Glomerular visceral epithelial cell (primary cell): Measurements from ENCODE around the gene ARHGEF3.
"Not testable (repeated sequence)": the region's sequence is repeated elsewhere in the genome, so short reads cannot be mapped to it uniquely, and the experiment has no call there.

Experiments used
- DNase-seq: peaks from one replicate; pipeline ENCODE4 v3.0.0-alpha.2; 2016; ENCODE audit errors: extremely low spot score

Gene ARHGEF3

DNA sequence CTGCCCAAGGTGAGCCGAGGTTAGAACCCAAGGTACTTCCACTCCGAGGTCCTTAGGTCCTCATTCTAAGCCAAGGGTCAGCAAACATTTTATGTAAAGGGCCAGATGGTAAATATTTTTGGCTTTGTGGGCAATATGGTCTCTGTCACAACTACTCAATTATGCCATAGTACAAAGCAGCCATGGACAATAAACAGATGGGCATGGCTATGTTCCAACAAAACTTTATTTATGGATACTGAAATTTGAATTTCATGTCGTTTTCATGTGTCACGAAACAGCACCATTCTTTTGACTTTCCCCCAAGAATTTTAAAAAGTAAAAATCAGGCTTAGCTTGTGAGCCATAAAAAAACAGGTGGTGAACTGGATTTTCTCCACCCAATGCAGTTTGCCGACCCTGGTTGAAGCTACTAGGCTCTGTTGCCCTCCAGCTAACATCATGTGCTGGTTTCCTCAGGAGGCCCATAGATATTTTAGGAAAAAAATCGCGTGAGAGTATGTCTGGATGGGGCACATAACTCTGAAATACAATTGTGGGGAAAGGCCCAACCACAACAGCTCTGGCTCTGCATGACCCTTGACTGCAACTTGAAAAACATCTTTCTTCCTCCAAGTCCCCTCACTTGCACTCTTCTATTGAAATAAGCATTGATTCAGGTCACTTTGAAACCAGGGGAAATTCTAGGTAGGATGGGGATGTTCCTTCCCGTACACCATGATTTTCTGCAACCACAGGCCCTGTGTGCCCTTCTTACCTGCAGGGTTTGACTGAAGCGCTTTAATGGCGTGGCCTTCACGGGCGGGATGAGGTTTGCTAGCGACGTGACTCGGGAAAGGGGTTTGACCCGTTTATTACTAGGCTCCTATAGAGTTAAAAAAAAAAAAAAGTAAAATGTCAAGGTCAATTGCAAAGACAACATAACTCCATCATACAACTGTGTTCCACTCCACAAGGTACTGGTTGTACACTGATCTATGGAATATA lies 28.5 kb downstream of the ARHGEF3 start:
- no peak for DNase-seq

DNA sequence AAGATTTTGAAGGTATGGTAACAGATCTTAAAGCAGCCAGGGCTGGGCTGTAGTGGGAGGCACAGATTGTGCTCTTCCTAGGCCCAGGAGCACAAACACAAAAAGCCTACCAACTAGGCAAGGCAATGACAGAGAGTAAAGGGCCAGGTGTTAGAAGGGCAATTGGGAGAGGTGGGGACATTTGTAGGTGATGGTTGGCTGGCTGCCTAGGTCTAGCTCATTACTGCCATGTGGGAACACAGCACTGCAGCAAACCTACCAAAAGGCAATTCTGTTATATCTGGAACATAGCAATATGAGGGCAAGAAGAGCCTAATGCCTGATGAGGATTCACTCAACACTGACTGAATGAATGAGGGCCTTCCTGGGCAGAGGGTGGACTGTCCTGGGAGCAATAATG lies 30.4 kb downstream of the ARHGEF3 start:
- DNase-seq: no peak

DNA sequence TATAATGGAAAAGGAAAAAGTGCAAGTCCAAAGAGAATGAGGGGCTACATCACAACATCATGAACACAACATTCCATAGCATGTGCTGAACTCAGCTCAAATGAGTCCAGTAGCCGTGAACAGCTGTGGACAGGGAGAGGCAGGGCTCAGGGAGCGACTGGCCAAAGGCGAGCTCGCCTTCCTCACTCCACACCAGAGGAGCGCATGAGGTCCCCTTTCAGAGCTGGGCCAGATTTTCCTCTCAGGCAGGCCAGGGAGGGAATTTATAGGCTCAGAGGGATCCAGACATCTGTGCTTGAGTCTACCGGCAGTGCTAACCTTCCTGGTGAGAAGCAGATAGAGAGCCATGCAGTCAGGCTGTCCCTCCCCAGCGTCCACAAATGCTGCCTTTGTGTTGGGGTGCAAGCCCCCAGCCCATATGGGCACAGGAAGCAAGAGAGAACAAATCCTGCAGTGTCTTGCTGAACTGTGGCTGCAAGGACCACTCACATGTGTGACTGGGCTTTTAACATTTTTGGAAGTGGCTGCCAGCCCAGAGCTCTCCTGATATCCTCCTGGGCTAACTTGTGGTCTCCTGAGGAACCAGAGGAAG lies 32.5 kb downstream of the ARHGEF3 start:
- DNase-seq: no peak

DNA sequence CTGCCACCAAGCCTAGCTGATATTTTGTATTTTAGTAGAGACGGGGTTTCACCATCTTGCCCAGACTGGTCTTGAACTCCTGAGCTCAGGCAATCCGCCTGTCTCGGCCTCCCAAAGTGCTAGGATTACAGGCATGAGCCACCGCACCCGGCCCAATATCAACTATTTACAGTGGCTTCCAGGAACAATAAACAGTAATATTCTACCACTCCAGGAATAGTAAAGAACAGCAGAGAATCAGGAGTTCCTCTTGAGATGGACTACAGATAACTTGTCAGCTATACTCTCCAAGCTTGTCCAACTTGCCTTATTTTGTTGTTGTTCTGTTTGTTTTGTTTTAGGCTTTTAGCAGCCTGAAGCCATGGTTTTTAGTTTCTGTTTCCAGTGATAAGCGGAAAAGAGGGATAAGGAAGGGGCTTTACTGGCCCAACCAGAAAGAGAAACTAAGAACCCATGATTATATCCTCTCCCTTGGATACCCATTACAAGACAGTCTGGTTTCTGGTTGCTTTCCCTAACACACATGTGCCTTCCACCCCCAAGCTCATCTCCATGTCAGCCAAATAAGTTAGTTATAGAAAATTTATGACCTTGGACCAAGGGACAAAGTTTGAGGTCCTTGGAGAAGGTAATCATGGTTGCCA lies 36.7 kb downstream of the ARHGEF3 start:
- no peak for DNase-seq

DNA sequence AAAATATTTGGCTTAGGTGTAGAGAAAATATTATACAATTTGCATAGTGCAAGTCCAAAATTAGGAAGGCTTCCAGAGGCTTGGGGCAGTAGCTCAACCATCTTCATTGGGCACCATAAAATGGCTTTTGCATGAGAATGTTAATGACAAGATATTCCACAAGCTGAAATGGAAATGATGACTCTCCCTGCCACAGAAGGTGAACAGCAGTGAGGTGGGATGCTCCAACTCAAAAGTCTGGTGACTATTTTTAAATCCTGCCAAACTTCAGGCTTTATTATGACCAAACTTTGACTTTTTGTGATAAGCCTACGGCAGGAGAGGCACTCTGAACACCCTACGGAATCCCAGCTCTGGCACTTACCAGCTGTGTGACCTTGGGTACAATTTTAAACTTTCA lies 37.6 kb downstream of the ARHGEF3 start:
- DNase-seq: no peak

DNA sequence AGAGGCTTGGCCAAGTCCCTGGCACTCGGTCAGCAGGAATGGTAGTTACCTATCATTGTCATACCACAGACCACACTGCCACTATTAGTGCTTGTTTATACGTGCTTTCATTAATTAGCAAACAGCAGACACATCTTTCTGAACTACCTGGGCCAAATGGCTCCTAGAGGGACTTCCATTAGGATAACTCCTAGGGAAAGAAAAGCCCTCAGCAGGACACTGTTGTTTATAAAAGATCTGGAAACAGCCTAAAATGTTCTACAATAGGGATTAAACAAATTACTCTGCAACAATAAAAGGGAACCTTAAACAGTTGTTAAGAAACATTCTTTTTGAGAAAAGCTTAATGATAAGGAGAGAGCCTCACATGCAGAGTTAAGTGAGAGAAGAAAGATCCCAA lies 38.5 kb downstream of the ARHGEF3 start:
- DNase-seq: no peak

DNA sequence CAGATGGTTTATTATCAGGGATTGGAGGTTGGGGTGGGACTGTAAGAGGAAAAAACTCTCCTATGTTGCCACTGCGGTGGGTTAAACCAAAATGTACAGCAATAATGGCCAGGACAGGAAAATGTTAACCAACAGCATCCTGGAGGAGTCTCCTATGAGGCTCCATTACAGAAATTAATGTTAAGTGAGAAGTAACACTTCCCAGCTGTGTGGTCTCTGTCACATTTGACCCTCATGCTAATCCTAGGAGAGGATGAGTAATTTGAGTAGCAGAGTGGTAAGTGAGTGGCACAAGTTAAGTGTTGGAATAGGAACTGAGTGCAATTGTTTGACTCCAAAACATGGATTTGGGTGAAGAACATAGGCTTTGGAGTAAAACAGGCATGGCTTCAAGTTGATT lies 39.0 kb downstream of the ARHGEF3 start:
- DNase-seq: no peak

DNA sequence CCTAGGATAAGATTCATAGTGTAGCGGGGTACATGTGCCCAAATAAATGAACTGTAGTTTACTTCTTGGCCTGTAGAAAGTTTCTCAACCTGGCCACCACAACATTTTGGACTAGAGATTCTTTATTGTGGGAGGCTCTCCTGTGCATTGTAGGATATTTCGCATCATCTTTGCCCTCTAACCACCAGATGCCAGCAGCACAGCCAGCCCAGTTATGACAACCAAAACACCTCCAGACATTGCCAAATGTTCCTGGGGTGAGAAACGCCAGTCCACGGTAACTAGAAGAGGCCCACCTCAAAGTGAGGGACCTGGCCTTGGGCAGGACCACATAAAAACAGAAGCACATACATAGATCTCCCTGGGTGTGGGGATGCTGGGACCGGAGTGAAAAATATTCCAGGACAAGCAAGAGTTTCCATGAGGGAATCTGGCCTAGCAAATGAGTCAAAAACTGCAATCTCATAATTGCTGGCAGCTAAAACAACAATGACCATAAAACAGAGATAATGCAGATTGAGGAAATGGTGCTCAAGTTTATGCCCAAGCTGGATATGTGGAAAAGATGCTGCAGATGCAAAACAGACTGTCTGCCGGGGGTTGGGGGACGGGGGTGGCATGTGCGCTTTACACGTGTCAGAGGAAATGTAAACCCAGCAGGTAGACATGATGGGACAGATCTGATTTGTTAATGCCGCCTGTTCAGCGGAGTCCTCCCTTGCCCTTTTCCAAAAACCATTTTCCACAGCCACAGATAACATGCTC lies 39.7 kb downstream of the ARHGEF3 start:
- DNase-seq: no peak

DNA sequence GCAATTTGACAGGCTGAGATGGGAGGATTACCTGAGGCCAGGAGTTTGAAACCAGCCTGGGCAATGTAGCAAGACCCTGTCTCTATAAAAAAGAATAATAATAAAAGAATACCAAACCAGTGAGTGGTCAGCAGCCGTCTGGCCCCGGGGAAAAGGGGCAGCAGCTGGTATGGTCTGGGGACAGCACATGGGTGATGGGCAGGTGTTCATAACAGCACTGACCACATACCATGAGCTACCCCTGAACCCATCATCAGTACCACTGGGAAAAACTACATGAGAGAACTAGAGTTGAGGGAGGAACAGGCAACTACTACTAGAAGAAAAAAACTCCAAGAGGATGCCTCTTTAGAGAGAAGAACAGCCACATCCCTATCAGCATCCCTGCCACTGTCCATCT lies 40.7 kb downstream of the ARHGEF3 start:
- DNase-seq: no peak

DNA sequence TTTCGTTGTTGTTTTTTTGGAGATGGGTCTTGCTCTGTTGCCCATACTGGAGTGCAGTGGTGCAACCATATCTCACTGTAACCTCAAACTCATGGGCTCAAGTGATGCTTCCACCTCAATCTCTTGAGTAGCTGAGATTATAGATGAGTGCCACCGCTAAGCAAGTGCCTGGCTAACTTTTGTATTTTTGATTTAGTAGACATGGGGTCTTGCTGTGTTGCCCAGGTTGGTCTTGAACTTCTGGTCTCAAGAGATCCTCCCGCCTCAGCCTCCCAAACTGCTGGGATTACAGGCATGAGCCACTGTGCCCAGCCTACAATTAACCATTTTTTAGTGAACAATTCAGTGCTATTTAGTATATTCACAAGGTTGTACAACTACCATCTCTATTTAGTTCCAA lies 42.2 kb downstream of the ARHGEF3 start:
- DNase-seq: no peak

DNA sequence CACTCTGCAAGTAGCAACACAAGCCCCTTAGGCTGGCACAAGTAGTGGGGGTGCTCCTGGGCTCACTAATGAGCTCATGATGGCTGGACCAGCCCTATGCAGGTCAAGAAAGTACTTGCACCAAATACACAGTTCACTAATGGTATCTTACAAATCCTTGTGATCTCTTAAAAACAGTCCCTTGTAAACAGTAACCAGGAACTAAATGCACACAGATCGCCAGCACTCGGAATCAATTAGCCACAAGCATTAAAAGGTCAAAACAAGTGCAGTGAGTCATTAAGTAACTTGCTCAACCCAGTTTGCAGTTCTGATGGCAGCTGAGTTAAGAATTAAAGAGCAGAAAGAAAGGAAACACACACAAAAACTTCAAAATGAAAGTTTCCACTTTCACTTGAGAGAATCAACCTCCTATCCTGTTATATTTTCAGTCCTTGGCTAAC lies 43.2 kb downstream of the ARHGEF3 start:
- DNase-seq: peak; percentile 71

DNA sequence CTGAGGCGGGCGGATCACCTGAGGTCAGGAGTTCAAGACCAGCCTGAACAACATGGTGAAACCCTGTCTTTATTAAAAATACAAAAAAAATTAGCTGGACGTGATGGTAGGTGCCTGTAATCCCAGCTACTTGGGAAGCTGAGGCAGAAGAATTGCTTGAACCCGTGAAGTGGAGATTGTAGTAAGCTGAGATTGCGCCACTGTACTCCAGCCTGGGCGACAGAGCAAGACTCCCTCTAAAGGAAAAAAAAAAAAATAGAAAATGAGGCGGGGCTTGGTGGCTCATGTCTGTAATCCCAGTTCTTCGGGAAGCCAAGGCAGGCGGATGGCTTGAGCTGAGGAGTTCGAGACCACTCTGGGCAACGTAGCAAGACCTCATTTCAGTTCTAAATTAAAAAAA lies 43.7 kb downstream of the ARHGEF3 start:
- DNase-seq: not testable (repeated sequence)

DNA sequence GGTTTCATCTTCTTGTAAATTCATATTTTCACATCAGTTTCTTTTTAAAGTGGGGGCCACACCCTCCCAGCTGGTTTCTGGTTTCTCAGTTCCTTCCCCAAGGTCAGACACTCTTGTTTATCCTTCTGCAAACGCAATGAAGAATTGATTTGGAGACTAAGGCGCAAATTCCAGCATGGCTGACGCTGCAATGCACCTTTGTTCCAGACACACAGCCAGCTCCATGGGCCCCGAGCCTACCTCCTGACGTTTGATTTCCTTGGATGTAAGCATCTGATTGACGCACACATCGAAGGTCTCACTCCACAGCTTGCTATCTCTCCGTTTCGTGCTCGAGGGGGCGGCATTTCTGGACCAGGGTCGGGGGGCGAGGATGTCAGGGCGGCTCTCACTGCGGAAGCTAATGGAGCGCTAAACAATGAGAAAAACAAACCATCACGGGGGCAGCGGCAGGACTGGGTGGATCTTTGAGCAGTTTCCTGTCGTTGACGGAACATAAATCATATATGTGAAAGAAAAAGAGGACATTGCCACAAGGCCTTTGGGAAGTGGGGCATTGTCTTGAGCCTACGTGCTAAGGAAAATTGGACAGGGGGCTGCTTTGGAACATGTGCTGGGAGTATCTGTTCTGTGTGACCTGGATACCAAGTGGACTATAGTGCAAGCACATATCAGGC lies 46.9 kb downstream of the ARHGEF3 start:
- DNase-seq: no peak

DNA sequence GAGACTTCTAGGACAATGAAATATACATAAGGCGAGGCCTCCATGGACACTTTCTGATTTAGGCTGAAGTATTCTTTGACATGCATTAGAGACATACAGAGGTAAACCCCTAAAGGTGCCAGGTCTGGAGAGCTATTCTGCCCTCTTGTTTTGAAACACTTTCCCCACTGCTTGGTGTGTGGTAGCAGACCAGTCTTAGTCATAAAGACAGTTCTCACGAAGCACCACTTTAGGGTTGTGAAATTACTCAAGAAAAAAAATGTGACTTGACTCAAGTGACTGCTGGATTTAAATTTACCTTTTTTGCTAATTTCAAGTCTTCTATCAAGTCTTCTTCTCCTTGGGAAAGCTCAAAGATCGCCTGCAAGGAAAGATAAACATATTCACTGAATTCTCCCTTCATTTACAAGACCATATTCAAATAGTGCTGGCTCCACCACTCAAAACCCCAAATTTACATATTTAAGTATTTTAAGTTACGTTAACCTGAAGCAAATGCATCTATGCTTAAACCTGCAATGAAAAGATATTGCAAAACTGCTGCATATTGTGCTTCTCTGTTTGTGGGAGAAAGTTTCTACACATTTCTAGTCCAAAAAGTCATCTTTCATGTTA lies 48.4 kb downstream of the ARHGEF3 start:
- DNase-seq: no peak

DNA sequence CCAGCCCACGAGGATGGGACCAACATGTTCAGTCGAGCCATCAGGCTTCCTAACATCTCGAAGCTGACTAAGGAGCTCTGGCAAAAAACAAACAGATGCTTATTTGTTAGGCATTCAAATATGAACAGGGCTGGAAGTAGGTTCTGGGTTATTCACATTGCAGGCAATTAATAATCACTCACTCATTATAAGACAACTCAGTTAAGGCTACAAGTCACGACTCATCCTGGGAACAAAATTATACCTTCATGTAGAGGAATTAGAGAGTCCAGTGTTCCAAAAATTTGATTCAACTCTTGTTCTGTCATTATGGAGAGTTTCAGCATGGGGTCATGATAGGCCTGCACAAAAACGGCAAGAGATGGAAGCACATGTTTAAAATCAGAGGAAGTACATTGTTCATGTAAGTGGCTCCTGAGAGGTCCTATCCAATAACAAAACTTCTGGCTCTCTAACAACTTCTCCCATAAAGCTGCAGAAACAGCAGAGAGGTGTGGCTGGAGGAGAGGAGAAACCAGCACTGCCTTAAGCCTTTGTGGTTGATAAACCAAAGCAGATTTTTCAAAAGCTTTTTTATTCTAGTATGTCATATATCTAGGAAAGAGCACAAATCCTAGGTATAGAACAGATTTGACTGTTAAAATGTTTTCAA lies 50.6 kb downstream of the ARHGEF3 start:
- no peak for DNase-seq

DNA sequence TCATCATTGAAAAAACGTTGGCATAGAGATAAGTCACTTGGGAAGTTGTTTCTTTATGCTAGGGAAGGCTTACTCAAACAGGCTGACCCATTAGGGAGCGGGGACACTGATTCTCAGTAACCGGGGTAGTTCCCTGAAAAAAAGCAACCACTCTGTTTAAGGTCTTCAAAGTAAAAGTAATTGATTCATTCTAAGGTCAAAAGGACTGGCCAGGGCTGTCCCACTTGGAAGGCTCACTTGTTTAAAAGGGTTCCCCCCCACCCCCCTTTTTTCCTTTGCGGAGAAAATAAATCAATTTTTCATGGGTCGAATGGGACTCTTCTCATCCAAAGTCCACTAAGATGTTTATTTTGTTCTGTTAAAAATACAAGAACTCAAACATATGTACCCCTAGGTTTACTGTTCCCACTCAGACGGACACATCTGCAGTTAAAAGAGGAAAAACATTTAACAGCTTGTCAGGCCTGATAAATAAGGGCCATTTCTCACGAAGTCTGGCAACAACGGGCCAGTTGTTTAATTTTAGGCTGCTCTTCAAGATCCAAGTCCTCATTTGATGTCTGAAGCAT lies 53.0 kb downstream of the ARHGEF3 start:
- no peak for DNase-seq

DNA sequence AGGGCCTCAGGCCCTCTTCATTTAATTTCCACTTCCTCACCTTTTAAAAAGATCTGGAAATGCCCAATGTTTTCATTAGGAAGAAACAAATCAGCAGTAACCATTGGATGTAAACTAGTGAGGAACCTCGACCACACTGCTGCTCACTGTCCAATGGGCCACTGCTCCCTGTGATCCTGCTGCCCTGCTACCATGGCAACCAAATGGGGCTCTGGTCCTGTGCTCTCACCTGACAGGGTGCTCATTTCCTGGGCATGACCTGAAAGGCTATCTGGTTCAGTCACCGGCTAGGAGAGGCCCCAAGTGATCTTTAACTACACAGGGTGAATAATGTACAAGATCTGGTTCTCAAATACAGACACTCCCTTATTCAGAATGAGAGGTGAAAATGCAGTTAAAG lies 54.6 kb downstream of the ARHGEF3 start:
- DNase-seq: no peak

DNA sequence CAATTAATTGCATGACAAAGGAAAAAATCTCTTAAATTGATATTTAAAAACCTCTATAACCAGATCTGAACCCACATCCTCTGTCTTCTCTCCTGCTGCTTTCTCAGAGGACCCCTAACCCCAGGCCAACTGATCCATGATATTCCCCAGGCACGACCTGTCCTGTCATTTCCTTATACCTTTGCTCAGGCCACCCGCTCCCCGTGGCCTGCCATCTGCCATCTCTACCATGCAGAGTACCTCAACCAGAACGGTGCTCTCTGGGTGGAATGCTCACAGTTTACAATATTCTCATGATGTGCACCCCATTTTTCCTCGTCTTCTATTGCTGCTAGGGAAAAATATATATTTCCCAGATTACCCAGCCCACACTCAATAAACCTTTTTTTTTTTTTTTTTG lies 57.7 kb downstream of the ARHGEF3 start:
- DNase-seq: no peak

DNA sequence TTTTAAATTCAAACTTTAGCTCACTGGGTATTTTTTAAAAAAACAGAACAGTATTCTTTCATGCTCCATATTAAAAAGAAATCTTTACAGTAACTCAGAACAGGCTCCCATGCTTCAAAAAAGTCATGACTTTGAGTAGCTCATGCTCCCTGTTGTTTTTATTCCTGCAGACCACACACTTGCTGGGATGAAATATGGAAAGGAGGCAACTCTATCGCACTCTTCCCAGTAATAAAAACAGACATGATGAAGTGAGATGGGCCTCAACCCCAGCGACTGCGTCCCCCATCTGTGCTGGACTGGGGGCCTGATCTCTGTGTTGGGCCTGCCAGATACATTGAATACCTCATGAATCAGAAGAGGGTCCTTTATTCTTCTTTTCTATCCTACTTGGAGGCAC lies 58.9 kb downstream of the ARHGEF3 start:
- DNase-seq: no peak

DNA sequence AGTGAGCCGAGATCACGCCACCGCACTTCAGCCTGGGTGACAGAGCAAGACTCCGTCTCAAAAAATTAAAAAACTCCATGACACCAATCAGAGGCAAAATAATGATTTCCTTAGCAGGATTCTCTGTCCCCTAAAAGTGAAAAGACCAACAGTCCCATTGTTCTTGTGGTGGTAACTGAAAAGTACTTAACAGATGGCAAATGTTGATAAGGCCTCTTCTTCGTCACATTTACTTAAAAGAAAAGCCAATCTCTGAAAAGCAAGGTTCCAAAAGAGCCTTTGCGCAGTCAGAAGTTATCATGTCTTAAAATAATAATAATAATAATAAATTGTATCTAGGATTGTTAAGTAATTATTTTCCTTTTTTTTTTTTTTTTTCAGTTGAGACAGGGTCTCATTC lies 62.7 kb downstream of the ARHGEF3 start:
- DNase-seq: no peak
